GM12878 (cell line): ENCODE results near the gene SPG7. TPM values are rescaled to one million over a fixed set of nuclear protein-coding genes. Genes with fewer than 3 reads are reported as not detected.
"Not testable (repeated sequence)": the region's sequence is repeated elsewhere in the genome, so short reads cannot be mapped to it uniquely, and the experiment has no call there.

ENCODE experiments used
- ATAC-seq: fragments of 200-7000 bp; cut with Tn5 transposase; 3 replicates; pipeline ENCODE4 v1.9.1; 2020; ENCODE audit warnings: mild to moderate bottlenecking, moderate library complexity
- BruUV-seq: library from RNA; stranded (reverse); fragments of 400-500 nt; replicated peaks from 2 replicates; lab custom pipeline; 2021; lab: Mats Ljungman, UMichigan
- CTCF ChIA-PET: fragments of 300-600 bp; sonication (Branson Sonifier 250); formaldehyde crosslinking; extraction: SDS; loops from one replicate; lab custom pipeline; 2021; ENCODE audit warnings: inconsistent platforms; lab: Yijun Ruan, JAX
- POLR2A ChIA-PET: fragments of 350-600 bp; formaldehyde crosslinking; extraction: SDS; loops from one replicate; lab custom pipeline; 2021; ENCODE audit warnings: inconsistent platforms; lab: Charles Lee
- RAD21 ChIA-PET: fragments of 300-600 bp; sonication (Branson Sonifier 250); formaldehyde crosslinking; loops from one replicate; lab custom pipeline; 2023; ENCODE audit warnings: antibody characterized with exemption; ENCODE audit not compliant: unreplicated experiment; lab: Charles Lee
- SMC1A ChIA-PET: fragments of 300-600 bp; sonication (Branson Sonifier 250); formaldehyde crosslinking; loops from one replicate; lab custom pipeline; 2023; ENCODE audit not compliant: unreplicated experiment, uncharacterized antibody; lab: Charles Lee
- DNase-seq: peaks from one replicate; pipeline ENCODE4 v3.0.0-alpha.2; 2011; ENCODE audit warnings: low read depth, low spot score
- FAIRE-seq: peaks from 3 replicates; lab custom pipeline; 2011; peaks lifted over from hg19 to GRCh38; lab: Jason Lieb, UNC
- H2AFZ ChIP-seq: 2 replicates; pipeline ENCODE4 v1.6.0; 2011; ENCODE audit warnings: low read depth, low read length, control low read depth; ENCODE audit not compliant: control insufficient read depth
- H3K27ac ChIP-seq: 2 replicates; pipeline ENCODE4 v1.5.1; 2011; ENCODE audit warnings: control low read depth; ENCODE audit not compliant: control insufficient read depth, insufficient read depth
- H3K27me3 ChIP-seq, 2 experiments: replicated peaks in 1 of 2; 2 replicates each; pipeline versions ENCODE4 v1.6.0 to v1.6.1; 2011; ENCODE audit warnings: low read length in 1 of 2; ENCODE audit not compliant: control insufficient read depth in 2 of 2, insufficient read depth in 2 of 2
- H3K36me3 ChIP-seq, 2 experiments: 2 replicates each; pipeline ENCODE4 v1.5.1; 2011; ENCODE audit warnings: low read length in 1 of 2; ENCODE audit not compliant: control insufficient read depth in 2 of 2, insufficient read depth in 2 of 2
- H3K4me1 ChIP-seq: 2 replicates; pipeline ENCODE4 v1.6.1; 2011; ENCODE audit warnings: mild to moderate bottlenecking, low read length, moderate library complexity, mixed read lengths; ENCODE audit not compliant: control insufficient read depth, insufficient read depth
- H3K4me2 ChIP-seq: 2 replicates; pipeline ENCODE4 v1.6.0; 2011; ENCODE audit warnings: control low read depth; ENCODE audit not compliant: control insufficient read depth, insufficient read depth
- H3K4me3 ChIP-seq: fragments of 200-600 bp; sonication (generic); 2 replicates; pipeline ENCODE4 v1.5.1; 2016
- H3K79me2 ChIP-seq: 2 replicates; pipeline ENCODE4 v1.6.0; 2011; ENCODE audit warnings: low read length; ENCODE audit not compliant: control insufficient read depth, insufficient read depth
- H3K9ac ChIP-seq: 2 replicates; pipeline ENCODE4 v1.8.0; 2011; ENCODE audit warnings: low read length, control low read depth, mixed read lengths; ENCODE audit not compliant: control insufficient read depth, insufficient read depth
- H3K9me3 ChIP-seq: replicated peaks from 3 replicates; pipeline ENCODE4 v1.5.1; 2011; ENCODE audit warnings: mild to moderate bottlenecking, low read length; ENCODE audit not compliant: control insufficient read depth, insufficient read depth
- H4K20me1 ChIP-seq: 2 replicates; pipeline ENCODE4 v1.6.0; 2011; ENCODE audit not compliant: control insufficient read depth, insufficient read depth
- BRCA1 ChIP-seq: IDR thresholded peaks from 2 replicates; pipeline ENCODE4 v1.6.1; 2011; ENCODE audit warnings: low read depth, low read length, improper control_type of control experiment
- CHD1 ChIP-seq: IDR thresholded peaks from 2 replicates; pipeline ENCODE4 v1.6.1; 2012; ENCODE audit warnings: low read depth, low read length, improper control_type of control experiment
- CHD4 ChIP-seq: fragments of 200-600 bp; sonication (generic); IDR thresholded peaks from 2 replicates; pipeline ENCODE4 v1.6.1; 2016; ENCODE audit warnings: mild to moderate bottlenecking
- E2F4 ChIP-seq: IDR thresholded peaks from 2 replicates; pipeline ENCODE4 v1.6.1; 2012; ENCODE audit warnings: low read depth, low read length, improper control_type of control experiment
- EED ChIP-seq: sonication (generic); IDR thresholded peaks from 2 replicates; pipeline ENCODE4 v1.6.1; 2016; ENCODE audit warnings: antibody characterized with exemption, low read depth
- HCFC1 ChIP-seq: fragments of 150-350 bp; IDR thresholded peaks from 2 replicates; pipeline ENCODE4 v1.6.1; 2014; ENCODE audit warnings: low read length
- NKRF ChIP-seq: fragments of 450-650 bp; conservative IDR thresholded peaks from 2 replicates; pipeline ENCODE4 v1.6.1; 2017; ENCODE audit warnings: mild to moderate bottlenecking, moderate library complexity
- NR2F1 ChIP-seq: fragments of 450-650 bp; conservative IDR thresholded peaks from 2 replicates; pipeline ENCODE4 v1.6.1; 2017; ENCODE audit warnings: mild to moderate bottlenecking
- RFX5 ChIP-seq: IDR thresholded peaks from 2 replicates; pipeline ENCODE4 v1.6.1; 2011; ENCODE audit warnings: low read depth, low read length, improper control_type of control experiment
- ZBTB33 ChIP-seq: fragments of 450-650 bp; IDR thresholded peaks from 2 replicates; pipeline ENCODE4 v1.6.1; 2017; ENCODE audit warnings: mild to moderate bottlenecking
- WGBS: methylation state at CpG from one replicate; pipeline ENCODE4 v1.1.6; 2016; ENCODE audit warnings: low lambda C conversion rate; ENCODE audit not compliant: insufficient replicate concordance, insufficient coverage; ENCODE audit errors: missing lambda C conversion rate; 5-methylcytosine and 5-hydroxymethylcytosine counted together
- in situ Hi-C: fragments of 300-500 bp; cut with MboI; formaldehyde crosslinking; loops from 9 replicates; pipeline ENCODE4 v1.14.3; 2018; ENCODE audit warnings: mixed read lengths
- intact Hi-C: fragments of 100-400 bp; cut with micrococcal nuclease; formaldehyde crosslinking; loops from one replicate; pipeline ENCODE4 v1.14.2; 2022; ENCODE audit not compliant: unreplicated experiment
- polyA plus RNA-seq, 11 experiments: library from polyadenylated mRNA; depleted of rRNA in 4 of 11; unstranded in 6 of 11; stranded (reverse) in 5 of 11; fragments of >200 nt; fragmentation: Nextera tagmentation in 4 of 11; fragmentation: Illumina TruSeq in 1 of 11; extraction: Ambion mirVana in 4 of 11; extraction: Trizol in 1 of 11; gene quantifications; 1 replicate in 1 of 11; 2 replicates in 10 of 11; pipeline versions ENCODE4 v1.2.1 to v1.2.3, GENCODE V29; 2011 to 2016; ENCODE audit warnings: inconsistent platforms in 2 of 11, missing spikeins in 2 of 11, low read depth in 1 of 11
- total RNA-seq, 4 experiments: library from RNA; depleted of rRNA in 3 of 4; stranded (reverse); fragments of >200 nt in 3 of 4; fragmentation: Illumina TruSeq in 1 of 4; extraction: Trizol in 1 of 4; gene quantifications; 2 replicates each; pipeline versions ENCODE4 v1.2.1 to v1.2.3, GENCODE V29; 2013 to 2021

The SPG7 gene
- total and polyA plus RNA-seq, 10 of the 15 experiments (the other 5 are each of a cell fraction or from before 2014, with no cell fraction given): 5.9 to 75.9 (median 52.5) TPM

GRCh38 chr16:89460556-89460955 is 47.6 kb upstream of the SPG7 start:
- Histone ChIP-seq H3K4me2 (no peak overlapping the region), H3K27ac (no peak overlapping the region), H2AFZ (no peak overlapping the region), H3K27me3 (no peaks in the 10 kb centered on the region), H4K20me1 (peaks cover 18% of the 10 kb centered on the region), H3K4me3 (no peak overlapping the region), H3K79me2 (peaks cover 74% of the 10 kb centered on the region), H3K9me3 (no peaks in the 10 kb centered on the region; the same call in 2 of the 3 replicates), H3K36me3 (peaks cover 2% of the 10 kb centered on the region in 2 experiments; a peak in 2 of 4 replicates), H3K4me1 (peaks cover 23% of the 10 kb centered on the region), H3K9ac (no peak overlapping the region)
- no peak for FAIRE-seq
- ChIA-PET CTCF (interaction anchor here (1.1 kb wide), 1 partner anchor 16 kb away, joined by 4 read pairs; no protein-coding TSS in a partner anchor), POLR2A (no interaction called here), SMC1A (no interaction called here), RAD21 (no interaction called here)
- no peak; the same call in 2 of the 3 replicates for ATAC-seq
- BruUV-seq: no TSS peak
- TF ChIP-seq EED (no peak), HCFC1 (no peak), CHD4 (no peak), E2F4 (no peak), CHD1 (no peak), BRCA1 (no peak), NKRF (no peak), ZBTB33 (no peak), RFX5 (no peak), NR2F1 (no peak)
- intact Hi-C loops (no loop called here), in situ Hi-C loops (no loop called here)
- no peak for DNase-seq
- 97% methylated on average over 6 of the region's 6 CpGs for WGBS

GRCh38 chr16:89461890-89462289 is 46.3 kb upstream of the SPG7 start:
- ATAC-seq, CTCF ChIA-PET, H3K4me2 ChIP-seq, BruUV-seq, FAIRE-seq, intact Hi-C loops, DNase-seq, H3K27me3 ChIP-seq, H3K9ac ChIP-seq, RAD21 ChIA-PET, POLR2A ChIA-PET, H3K9me3 ChIP-seq, in situ Hi-C loops, H3K27ac ChIP-seq, SMC1A ChIA-PET, H2AFZ ChIP-seq, H3K4me3 ChIP-seq, H3K36me3 ChIP-seq: not testable (repeated sequence)
- Histone ChIP-seq H3K79me2 (peaks cover 73% of the 10 kb centered on the region), H4K20me1 (peaks cover 14% of the 10 kb centered on the region), H3K4me1 (peaks cover 11% of the 10 kb centered on the region)
- 87% methylated on average over 11 of the region's 15 CpGs for WGBS
